ES-I3 (cell line): ENCODE data around the gene SELPLG.
"Not testable (repeated sequence)": the region's sequence is repeated elsewhere in the genome, so short reads cannot be mapped to it uniquely, and the experiment has no call there.

Source experiments
- H3K36me3 ChIP-seq: 2 replicates; pipeline ENCODE4 v1.6.1; 2013; ENCODE audit warnings: mild to moderate bottlenecking, low read length, control low read depth, moderate library complexity; ENCODE audit not compliant: insufficient read depth
- H3K4me1 ChIP-seq: 2 replicates; pipeline ENCODE4 v1.6.1; 2013; ENCODE audit warnings: mild to moderate bottlenecking, control low read depth, low read length; ENCODE audit not compliant: insufficient read depth
- H3K9ac ChIP-seq: 2 replicates; pipeline ENCODE4 v1.6.1; 2013; ENCODE audit warnings: low read depth, mild to moderate bottlenecking, low read length, moderate library complexity
- H3K9me3 ChIP-seq: 2 replicates; pipeline ENCODE4 v1.6.1; 2013; ENCODE audit warnings: mild to moderate bottlenecking, low read length, moderate library complexity; ENCODE audit not compliant: control insufficient read depth, insufficient read depth

Gene SELPLG

DNA sequence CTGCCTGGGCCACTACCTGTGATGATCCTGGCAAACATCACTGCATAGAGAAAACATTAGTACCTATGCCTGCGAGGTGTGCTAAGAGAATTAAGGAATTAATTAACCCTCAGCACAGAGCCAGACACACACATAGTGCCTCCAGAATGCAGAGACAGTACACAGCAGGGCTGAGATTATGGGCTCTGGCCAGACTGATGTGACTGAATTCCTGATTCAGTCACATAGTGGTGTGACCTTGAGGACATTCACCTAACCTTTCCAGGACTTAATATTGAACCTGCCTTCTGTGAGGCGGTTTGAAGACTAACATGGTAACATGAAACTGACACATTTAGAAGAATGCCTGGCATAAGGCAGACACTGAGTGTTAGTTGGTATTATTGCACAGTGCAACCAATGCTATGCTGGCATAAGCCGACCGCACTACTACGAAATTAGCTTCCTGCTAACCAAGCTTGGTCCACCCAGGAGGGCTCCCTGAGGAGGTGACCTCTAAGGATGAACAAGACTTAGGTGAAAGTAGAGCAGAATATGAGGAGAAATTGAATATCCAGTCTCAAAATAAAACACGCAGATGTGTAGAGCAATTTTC lies 32.0 kb upstream of the SELPLG start:
- no peaks in the 10 kb centered on the region for H3K36me3 ChIP-seq
- H3K9ac ChIP-seq = no peak overlapping the region

DNA sequence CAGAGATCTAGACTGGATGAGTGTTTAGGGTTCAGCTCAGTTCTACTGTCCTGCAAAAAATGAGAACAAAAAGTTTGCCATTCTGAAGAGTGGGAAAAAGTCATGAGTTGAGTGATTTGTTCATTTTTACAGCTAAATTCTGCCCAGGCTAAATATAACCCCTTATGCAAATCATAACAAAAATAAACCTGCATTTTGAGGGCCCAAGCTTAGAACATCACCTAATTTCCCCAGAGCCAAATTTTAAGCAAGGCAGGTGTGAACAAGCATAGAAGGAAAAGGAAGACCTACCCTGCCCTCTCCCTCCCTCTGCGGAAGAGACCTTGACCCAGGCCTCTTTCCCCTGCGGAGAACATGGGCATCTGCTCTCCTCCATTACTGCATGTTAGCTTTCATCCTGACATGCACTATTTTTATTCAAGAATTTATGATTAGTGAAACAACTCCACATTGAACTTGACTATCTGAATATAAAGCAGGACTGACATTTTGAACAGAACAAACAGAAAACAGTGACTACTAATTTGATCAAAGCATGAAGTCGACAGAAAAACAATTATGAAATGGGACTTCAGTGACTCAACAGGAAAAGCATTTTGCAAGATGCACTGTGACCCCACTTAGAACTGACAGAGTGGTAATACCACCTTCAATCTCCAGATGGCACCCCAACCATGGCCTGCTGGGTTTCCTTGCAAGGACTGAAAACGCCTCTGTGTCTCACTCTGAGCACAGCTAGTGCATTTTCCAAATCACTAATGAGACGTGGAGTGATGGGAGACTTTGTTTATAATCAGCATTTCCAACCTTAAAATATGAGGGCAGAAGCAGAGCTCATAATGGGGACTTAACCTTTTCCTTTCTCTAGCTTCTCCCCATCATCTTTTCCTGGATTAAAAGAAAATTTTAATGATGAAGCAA lies 30.9 kb upstream of the SELPLG start:
- no peaks in the 10 kb centered on the region for H3K9me3 ChIP-seq
- H3K36me3 ChIP-seq = peaks cover 2% of the 10 kb centered on the region; the same call in 1 of the 2 replicates
- H3K4me1 ChIP-seq = peaks cover 32% of the 10 kb centered on the region
- peak overlapping the region; percentile 6; the same call in 1 of the 2 replicates for H3K9ac ChIP-seq

More for the DNA sequence above, 32.0 kb upstream of the SELPLG start:
- Histone ChIP-seq H3K9me3 (no peaks in the 10 kb centered on the region), H3K4me1 (peaks cover 37% of the 10 kb centered on the region)

DNA sequence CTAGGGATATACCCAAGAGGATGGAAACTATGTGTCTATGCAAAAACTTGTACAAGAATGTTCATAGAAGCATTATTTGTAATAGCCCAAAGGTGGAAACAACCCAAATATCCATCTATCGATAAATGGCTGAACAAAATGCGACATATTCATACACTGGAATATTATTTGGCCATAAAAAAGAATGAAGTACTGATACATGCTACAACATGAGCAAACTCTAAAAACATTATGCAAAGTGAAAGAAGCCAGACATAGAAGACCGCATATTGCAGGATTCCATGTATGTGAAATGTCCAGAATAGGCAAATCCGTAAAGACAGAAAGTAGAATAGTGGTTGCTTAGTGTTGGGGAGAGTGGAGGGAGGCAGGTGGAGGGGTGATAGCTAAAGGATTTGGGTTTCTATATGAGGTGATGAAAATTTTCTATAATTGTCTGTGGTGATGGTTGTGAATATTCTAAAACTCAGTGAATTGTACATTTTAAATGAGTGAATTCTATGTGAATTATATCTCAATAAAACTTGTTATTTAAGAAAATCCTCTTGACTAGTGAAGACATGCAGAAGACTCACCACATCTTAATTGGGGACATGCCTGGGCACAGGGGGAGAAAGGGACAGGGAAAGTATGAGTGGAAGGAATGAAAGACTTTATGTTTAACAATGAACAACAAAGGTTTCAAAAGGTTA lies 29.8 kb upstream of the SELPLG start:
- H3K4me1 ChIP-seq = peaks cover 32% of the 10 kb centered on the region
- no peak overlapping the region for H3K9ac ChIP-seq

DNA sequence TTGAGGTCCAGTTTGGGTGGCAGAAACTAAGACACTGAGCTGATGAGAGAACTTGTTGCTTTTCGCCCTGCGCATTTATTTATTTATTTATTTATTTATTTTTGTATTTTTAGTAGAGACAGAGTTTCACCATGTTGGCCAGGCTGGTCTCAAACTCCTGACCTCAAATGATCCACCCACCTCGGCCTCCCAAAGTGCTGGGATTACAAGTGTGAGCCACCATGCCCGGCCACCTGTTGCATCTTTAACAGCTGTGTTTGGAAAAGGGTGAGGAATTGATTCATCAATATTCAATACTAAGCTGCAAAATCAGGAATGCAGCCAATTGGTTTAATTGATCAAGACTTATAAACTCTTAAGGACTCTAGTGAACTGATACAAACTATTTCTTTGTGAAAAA lies 24.4 kb upstream of the SELPLG start:
- Histone ChIP-seq H3K4me1 (peaks cover 15% of the 10 kb centered on the region), H3K36me3 (peaks cover 17% of the 10 kb centered on the region)
- not testable (repeated sequence) for H3K9me3 ChIP-seq, H3K9ac ChIP-seq

More for the DNA sequence above, 29.8 kb upstream of the SELPLG start:
- Histone ChIP-seq H3K36me3 (peaks cover 6% of the 10 kb centered on the region; the same call in 1 of the 2 replicates), H3K9me3 (no peaks in the 10 kb centered on the region)

DNA sequence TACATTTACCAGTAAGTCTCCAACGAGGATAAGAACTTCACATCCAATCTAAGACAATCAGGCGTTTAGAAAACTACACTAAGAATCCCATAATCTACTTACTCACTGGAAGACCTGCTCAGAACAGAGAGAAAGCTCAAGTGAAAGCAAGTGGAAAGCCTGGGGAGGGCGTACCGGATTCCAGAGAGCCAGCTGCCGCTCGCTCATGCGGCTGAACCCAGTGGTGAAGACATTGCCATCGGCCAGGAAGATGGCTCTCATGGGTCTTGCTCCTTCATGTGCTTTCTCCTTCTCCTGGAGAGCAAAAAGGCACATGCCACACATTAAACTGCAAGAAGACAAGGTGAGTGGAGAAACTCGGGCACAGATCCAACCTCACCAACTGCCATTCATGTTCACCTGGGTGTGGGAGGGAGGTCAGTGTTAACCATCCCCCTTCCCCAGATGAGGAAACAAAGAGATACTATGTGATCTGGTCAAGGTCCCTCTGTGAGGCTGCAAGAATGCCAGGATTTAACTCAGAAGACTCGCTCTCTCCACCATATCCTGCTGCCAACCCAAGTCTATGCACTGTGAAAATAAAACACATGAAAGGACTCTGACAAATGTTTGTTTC lies 23.5 kb upstream of the SELPLG start:
- Histone ChIP-seq H3K9me3 (no peaks in the 10 kb centered on the region), H3K4me1 (peaks cover 22% of the 10 kb centered on the region), H3K9ac (no peak overlapping the region), H3K36me3 (peaks cover 17% of the 10 kb centered on the region)

DNA sequence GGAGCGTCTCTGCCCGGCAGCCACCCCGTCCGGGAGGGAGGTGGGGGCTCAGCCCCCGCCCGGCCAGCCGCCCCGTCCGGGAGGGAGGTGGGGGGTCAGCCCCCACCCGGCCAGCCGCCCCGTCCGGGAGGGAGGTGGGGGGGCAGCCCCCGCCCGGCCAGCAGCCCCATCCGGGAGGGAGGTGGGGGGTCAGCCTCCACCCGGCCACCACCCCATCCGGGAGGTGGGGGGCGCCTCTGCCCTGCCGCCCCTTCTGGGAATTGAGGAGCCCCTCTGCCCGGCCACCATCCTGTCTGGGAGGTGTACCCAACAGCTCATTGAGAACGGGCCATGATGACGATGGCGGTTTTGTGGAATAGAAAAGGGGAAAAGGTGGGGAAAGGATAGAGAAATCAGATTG lies 22.6 kb upstream of the SELPLG start:
- Histone ChIP-seq H3K36me3 (peaks cover 22% of the 10 kb centered on the region), H3K4me1 (peaks cover 22% of the 10 kb centered on the region)
- not testable (repeated sequence) for H3K9ac ChIP-seq, H3K9me3 ChIP-seq

DNA sequence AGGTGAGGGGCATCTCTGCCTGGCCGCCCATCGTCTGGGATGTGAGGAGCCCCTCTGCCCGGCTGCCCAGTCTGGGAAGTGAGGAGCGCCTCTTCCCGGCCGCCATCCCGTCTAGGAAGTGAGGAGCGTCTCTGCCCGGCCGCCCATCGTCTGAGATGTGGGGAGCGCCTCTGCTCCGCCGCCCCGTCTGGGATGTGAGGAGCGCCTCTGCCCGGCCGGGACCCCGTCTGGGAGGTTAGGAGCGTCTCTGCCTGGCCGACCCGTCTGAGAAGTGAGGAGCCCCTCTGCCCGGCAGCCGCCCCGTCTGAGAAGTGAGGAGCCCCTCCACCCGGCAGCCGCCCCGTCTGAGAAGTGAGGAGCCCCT lies 22.1 kb upstream of the SELPLG start:
- H3K9ac ChIP-seq, H3K9me3 ChIP-seq: not testable (repeated sequence)
- H3K36me3 ChIP-seq = peaks cover 26% of the 10 kb centered on the region
- H3K4me1 ChIP-seq = peaks cover 22% of the 10 kb centered on the region

DNA sequence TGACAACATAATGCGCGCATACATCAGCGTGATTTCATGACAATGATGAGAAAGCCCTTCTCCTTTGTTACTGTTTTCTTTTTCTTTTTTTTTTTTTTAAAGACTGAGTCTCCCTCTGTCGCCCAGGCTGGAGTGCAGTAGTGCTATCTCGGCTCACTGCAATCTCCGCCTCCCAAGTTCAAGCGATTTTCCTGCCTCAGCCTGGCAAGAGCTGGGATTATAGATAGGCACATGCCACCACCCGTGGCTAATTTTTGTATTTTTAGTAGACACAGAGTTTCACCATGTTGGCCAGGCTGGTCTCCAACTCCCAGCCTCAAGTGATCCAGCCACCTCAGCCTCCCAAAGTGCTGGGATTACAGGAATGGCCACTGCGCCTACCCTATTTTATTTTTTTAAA lies 20.9 kb upstream of the SELPLG start:
- not testable (repeated sequence) for H3K9me3 ChIP-seq, H3K9ac ChIP-seq
- Histone ChIP-seq H3K36me3 (peaks cover 32% of the 10 kb centered on the region), H3K4me1 (peaks cover 18% of the 10 kb centered on the region)

DNA sequence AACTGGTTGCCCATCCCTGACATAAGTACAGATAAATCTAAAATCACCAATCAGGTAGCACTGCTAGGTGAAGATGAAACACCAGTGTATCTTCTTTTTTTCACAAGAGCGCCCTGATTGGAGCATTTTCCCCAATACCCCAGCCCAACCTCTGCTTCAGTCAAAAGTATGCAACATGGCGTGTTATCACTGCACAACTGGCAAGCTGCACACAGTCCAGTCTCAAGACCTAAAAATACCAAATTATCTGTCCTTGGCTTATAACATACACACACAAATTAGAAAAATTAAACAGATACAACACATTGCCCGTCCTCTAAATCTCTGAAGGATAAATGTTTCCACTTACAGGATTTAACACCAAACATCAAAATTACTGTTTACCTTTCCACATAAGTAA lies 20.2 kb upstream of the SELPLG start:
- Histone ChIP-seq H3K4me1 (peaks cover 18% of the 10 kb centered on the region), H3K9ac (no peak overlapping the region), H3K9me3 (no peaks in the 10 kb centered on the region), H3K36me3 (peaks cover 36% of the 10 kb centered on the region)

DNA sequence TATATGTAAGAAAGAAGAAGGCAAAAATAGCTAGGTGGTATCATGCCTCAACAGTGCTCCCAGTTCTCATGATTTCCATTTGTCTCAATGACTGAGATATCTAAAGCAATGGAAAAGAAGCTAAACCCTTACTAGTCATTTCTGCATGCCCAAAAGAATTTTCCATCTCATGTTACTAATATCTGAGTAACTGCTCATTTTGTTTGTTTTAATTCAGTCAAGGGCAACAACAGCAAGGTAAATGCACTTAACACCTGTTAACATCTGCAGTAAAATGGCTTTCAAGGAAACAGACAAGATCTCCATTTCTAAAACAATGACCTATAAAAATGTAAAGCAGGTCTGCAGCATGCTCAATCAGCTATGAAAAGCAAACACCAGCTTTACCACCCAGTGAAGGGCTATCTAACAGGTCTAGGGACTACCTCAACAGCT lies 19.4 kb upstream of the SELPLG start:
- H3K9ac ChIP-seq = no peak overlapping the region
- H3K4me1 ChIP-seq = peaks cover 18% of the 10 kb centered on the region
- no peaks in the 10 kb centered on the region for H3K9me3 ChIP-seq
- H3K36me3 ChIP-seq = peaks cover 34% of the 10 kb centered on the region

DNA sequence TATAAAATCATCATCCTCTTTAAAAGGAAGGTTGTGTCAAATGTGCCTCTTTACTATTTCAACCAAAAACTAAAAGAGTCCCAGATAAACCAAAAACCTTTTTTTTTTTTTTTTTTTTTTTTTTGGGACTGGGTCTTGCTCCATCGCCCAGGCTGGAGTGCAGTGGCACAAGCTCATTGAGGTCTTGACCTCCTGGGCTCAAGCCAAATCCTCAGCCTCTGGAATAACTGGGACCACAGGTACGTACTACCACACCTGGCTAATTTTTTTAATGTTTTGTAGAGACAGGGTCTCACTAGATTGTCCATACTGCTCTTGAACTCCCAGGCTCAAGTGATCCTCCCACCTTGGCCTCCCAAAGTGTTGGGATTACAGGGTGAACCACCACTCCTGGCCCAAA lies 16.4 kb upstream of the SELPLG start:
- no peaks in the 10 kb centered on the region for H3K9me3 ChIP-seq
- H3K36me3 ChIP-seq = peaks cover 32% of the 10 kb centered on the region
- H3K9ac ChIP-seq = no peak overlapping the region
- H3K4me1 ChIP-seq = peaks cover 18% of the 10 kb centered on the region

DNA sequence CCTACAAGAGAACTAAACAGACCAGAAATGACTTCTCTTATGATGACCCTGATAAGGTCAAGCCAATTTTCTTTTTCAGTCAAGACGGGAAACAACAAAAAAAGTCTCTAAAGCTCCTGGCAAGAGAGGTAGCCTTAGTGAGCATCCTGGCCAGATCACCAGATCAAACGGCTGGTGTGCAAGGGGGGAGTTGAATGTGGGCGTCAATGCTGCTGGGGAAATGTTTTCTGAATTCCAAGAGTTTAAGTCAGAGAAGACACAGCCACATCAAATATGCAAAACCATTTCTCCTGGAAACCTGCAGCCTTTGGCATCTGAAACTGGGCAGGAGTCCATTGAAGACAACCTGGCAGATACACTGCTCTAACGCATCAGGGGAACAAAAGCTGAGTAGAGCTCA lies 16.0 kb upstream of the SELPLG start:
- Histone ChIP-seq H3K9ac (no peak overlapping the region), H3K4me1 (peaks cover 18% of the 10 kb centered on the region), H3K36me3 (peaks cover 32% of the 10 kb centered on the region), H3K9me3 (no peaks in the 10 kb centered on the region)

DNA sequence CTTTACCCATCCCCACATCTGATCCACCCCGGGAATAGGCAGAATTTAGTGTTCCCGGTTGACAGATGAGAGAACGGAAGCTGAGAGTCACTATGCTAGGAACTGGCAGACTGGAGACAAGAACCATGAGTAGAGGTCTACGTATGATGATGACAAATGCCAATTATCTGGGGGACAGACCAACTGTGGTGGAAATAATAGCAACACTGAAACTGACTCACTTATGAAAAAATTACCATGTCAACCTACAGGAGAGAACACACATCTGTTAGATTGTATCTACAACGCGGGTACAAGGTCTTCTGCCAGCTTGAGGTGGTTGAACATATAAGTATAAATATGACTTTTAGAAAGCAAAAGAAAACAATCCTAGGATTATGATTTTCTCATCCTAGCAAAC lies 15.4 kb upstream of the SELPLG start:
- Histone ChIP-seq H3K4me1 (peaks cover 17% of the 10 kb centered on the region), H3K9ac (no peak overlapping the region), H3K36me3 (peaks cover 35% of the 10 kb centered on the region), H3K9me3 (no peaks in the 10 kb centered on the region)

DNA sequence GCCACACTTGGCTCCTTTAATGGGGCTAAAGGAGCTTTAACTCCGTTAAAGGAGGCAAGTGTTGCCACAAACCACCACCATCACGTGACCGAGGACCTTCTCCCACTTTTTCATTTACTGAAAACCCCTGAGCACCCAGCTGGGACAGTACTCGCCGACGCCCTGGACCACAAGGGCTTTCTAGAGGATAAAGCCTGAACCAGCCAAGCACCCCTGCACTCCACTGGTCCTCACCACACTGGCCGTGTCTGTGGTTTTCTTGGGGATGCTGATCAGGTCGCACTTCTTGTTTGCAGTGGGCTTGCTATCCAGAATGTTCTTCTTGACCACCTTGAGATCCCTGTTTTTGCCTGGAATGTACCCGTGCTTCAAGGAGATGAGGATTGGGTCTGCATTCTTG lies 14.7 kb upstream of the SELPLG start:
- Histone ChIP-seq H3K9ac (no peak overlapping the region), H3K9me3 (no peaks in the 10 kb centered on the region), H3K36me3 (peaks cover 35% of the 10 kb centered on the region), H3K4me1 (peaks cover 9% of the 10 kb centered on the region)
